ENCODE results near the gene GPR37.

The GPR37 gene

DNA sequence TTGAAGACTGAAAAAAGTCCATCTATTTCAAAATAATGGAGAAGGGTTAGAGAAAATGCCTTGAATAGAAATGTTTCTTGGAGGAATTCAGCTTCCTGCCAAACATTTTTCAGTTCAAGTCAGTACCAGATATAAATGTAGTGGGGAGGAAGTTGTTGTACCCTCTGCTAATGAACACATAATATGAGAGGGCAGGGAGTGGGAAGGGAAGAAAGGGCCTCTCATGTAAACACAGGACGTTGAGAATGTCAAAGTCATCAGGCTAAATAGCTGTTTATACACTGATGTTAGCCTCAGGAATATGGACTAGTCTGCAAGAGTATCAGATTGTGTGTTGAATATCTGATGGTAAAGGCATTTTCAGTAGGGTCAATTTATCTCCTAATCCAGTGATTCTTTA is 37.0 kb downstream of the GPR37 start:
- DNase-seq (ENCODE audit: low read depth in 1 of 2, low spot score in 1 of 2), result no peak

- no peak for DNase-seq (ENCODE audit: low read depth in 1 of 2, low spot score in 1 of 2)
These were observed 40.9 kb downstream of the GPR37 start for GRCh38 chr7:124724507-124725192.

GRCh38 chr7:124724079-124724478 is 41.5 kb downstream of the GPR37 start:
- DNase-seq (ENCODE audit: low read depth in 1 of 2, low spot score in 1 of 2), result no peak

GRCh38 chr7:124723012-124723411 is 42.6 kb downstream of the GPR37 start:
- DNase-seq (ENCODE audit: low read depth in 1 of 2, low spot score in 1 of 2), result no peak

DNA sequence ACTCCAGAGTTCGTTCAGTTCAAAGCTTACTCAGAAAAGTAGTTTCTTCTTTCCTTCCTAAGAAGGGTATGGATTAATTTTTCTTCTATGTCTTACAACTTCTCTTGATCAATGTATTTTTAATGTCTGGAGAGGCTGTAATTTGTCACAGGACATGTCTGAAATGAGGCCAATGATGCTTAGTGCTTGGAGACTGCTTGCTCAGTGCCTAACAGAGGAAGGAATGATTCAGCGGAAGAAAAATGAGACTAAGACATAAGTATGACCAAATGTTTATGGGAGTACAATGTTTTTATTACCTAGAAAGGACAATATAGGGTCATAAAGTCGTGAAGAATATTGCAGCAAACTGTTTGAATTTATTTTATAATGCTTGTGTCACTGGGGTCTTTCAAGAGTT is 43.3 kb downstream of the GPR37 start:
- no peak for DNase-seq (ENCODE audit: low read depth in 1 of 2, low spot score in 1 of 2)

DNA sequence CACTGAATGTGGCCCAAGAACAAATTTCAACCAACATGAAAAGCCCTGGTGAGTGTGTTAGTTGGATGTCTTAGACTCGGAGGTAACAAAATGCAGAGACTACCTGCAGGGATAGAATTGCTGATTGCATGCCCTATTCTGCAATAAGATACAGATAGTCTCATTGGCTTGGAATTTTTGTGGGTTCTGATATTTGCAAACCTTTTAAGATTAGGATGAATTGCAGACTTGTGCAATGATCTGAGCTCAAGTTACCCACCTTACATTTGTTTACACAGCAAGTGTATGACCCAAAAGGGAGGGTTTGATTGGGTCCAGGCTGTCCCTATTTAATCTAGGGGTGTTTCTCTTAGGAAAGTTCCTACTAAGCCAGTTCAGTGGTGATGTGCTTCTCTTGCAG is 45.4 kb downstream of the GPR37 start:
- no peak for DNase-seq (ENCODE audit: low read depth in 1 of 2, low spot score in 1 of 2)

GRCh38 chr7:124718032-124718766 is 47.4 kb downstream of the GPR37 start:
- no peak for DNase-seq (ENCODE audit: low read depth in 1 of 2, low spot score in 1 of 2)

DNA sequence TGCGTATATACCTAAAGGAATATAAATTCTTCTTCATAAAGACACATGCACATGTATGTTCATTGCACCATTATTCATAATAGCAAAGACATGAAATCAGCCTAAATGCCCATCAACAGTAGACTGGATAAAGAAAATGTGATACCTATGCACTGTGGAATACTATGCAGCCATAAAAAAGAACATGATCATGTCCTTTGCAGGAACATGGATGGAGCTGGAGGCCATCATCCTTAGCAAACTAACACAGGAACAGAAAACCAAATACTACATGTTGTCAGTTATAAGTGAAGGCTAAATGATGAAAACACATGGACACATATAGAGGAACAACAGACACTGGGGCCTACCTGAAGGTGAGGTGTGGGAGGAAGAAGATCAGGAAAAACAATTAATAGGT is 48.7 kb downstream of the GPR37 start:
- no peak for DNase-seq (ENCODE audit: low read depth in 1 of 2, low spot score in 1 of 2)

GRCh38 chr7:124713086-124713485 is 52.5 kb downstream of the GPR37 start:
- no peak for DNase-seq (ENCODE audit: low read depth in 1 of 2, low spot score in 1 of 2)

- no peak for DNase-seq (ENCODE audit: low read depth in 1 of 2, low spot score in 1 of 2)
These were observed 53.6 kb downstream of the GPR37 start for GRCh38 chr7:124712017-124712416.

DNA sequence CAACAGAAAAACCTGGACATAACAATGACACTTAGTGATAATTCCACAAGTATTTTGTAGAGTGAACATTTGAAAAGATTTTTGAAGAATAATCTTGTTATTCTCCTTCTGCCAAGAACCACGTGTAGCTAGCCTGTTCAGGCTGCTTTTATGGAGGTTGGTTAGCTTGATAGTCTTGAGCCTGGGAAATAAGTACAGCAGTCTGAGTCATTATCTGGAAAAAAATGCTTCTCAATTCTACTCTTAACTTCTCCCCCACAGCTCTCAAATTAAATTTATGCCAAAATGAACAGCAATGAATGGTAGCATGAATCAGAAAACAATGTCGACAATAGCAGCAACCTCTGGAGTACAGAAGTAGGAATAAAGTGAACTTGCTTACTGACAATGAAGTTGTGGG is 63.2 kb downstream of the GPR37 start:
- no peak for DNase-seq (ENCODE audit: low read depth in 1 of 2, low spot score in 1 of 2)

GRCh38 chr7:124701955-124702354 is 63.6 kb downstream of the GPR37 start:
- no peak for DNase-seq (ENCODE audit: low read depth in 1 of 2, low spot score in 1 of 2)

DNA sequence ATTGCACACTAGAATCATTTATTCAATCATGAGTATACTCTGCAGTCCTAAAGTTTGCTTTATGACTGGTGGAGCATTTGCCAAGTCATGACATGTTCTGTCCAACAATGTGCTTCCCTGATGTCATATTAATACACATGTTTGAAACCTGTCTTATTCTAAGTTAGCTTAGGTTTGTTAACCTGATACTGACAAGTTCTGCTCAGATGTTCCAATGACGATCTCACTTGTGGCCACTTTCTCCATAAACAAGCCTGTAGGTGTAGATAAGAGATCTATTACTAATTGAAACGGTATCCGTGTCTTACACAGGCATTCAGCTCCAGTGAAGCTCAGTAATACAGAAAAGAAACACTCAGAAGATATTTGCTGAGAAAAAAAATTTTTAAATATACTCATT is 64.9 kb downstream of the GPR37 start:
- no peak for DNase-seq (ENCODE audit: low read depth in 1 of 2, low spot score in 1 of 2)

DNA sequence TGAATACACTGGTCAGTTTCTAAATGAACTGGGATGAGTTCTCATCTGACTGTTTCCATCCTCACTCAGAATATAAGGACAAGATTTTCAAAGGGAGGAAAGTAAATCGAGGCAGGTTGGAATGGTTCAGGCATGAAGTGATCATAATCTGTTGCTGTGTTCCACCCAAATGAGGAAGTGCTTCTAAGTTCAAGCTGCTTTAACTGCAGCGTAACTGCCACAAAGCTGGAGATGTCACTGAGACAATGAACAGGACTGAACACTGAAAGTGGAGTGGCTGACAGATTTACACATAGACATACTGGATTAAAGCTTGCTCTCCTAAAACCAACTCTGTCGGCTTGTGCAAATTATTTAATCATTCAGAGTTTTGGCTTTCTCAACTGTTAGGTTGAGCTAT is 66.6 kb downstream of the GPR37 start:
- DNase-seq (ENCODE audit: low read depth in 1 of 2, low spot score in 1 of 2), result no peak

DNA sequence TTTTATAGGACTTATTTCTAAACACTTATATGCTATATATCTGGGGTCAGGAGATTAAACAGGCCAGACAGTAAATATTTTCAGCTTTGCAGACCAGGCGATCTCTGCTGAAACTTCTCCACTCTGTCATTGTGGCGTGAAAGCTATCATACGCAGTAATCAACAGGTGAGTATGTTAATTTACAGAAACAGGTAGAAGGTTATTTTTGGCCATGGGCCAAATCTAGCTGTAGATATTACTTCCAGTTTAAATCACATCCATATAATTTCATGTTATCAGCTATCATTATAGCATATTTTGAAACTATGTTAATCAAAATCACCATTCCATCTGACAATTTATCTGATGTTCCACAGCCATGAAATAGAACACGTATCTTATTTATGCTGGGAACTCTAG is 67.8 kb downstream of the GPR37 start:
- no peak for DNase-seq (ENCODE audit: low read depth in 1 of 2, low spot score in 1 of 2)

Data from activated T-helper 1 cell treated with anti-CD3 and anti-CD28 coated beads, Interleukin-2, amount 50 U/mL, for 16 hours (primary cell).